Activated CD8-positive, alpha-beta memory T cell treated with anti-CD3 and anti-CD28 coated beads for 1 hour (primary cell): Measurements from ENCODE around the gene ZNF532.

Experiments used
- DNase-seq, 2 donors: peaks; one replicate each; pipeline ENCODE4 v3.0.0-alpha.2; 2020; ENCODE audit warnings: low read depth in 1 of 2; ENCODE audit errors: extremely low read depth in 1 of 2

ZNF532 gene

GRCh38 chr18:58867281-58867961 lies 2.7 kb downstream of the ZNF532 start:
- DNase-seq = no peak

DNA sequence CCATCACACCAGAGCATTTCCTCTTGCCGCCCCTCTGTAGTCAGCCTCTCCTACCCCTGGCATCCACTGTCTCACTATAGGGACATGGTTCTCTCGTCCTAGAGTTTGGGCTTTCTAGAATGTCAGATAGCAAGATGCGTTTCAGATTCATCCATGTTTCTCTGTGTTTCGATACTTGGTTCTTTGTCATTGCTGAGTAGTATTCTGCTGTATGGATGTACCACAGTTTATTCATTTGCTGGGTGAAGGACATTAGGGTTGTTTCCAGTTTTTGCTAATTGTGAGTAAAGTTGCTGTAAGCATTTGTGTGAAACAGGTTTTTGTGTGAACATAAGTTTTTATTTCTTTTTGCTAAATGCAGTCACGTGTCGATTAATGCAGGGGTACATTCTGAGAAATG lies 3.8 kb downstream of the ZNF532 start:
- DNase-seq = no peak

- DNase-seq = no peak
Observed at GRCh38 chr18:58870130-58870529, 5.5 kb downstream of the ZNF532 start.

DNA sequence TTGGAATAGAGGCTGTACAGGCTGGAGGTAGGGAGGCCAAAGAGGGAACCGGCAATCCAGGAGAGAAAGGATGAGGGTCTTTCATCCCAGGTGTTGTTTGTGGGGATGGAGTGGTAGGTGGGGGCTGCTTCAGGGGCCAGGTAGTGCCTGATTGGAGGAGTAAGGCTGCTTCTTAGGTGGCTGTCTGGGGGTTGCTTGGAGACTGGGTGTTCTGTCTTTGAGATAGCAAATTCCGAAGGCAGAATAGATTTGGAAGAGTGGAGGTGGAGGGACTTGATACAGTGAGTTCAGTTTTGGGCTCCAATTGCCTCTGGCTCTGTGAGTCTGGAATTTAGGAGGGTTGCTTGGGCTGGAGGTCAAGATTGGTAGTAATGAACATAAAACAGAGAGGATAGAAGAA lies 5.9 kb downstream of the ZNF532 start:
- no peak for DNase-seq

GRCh38 chr18:58871514-58872420 lies 7.1 kb downstream of the ZNF532 start:
- no peak for DNase-seq

DNA sequence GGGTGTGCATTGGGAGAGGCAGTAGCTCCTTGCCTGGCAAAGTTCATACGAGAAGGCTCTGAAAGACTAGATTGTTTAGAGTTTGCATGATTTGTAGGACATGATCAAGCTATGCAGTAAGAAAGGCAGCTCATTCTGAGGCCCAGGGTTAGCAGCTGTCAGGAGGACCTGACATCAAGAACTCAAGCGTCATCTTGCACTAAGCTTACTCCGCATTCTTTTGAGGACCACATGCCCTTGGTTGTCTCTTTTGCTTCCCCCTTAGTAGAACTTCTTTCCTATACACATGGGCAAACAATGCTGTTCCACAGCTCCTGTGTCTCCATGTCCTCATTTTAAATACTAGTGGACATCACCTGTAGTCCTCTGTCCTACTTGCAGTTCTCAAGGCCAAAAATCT lies 14.0 kb downstream of the ZNF532 start:
- DNase-seq = no peak

GRCh38 chr18:58881477-58881876 lies 16.8 kb downstream of the ZNF532 start:
- no peak for DNase-seq

- no peak for DNase-seq
Observed at GRCh38 chr18:58882044-58882443, 17.4 kb downstream of the ZNF532 start.

- DNase-seq = no peak
Observed at GRCh38 chr18:58882686-58883085, 18.0 kb downstream of the ZNF532 start.

DNA sequence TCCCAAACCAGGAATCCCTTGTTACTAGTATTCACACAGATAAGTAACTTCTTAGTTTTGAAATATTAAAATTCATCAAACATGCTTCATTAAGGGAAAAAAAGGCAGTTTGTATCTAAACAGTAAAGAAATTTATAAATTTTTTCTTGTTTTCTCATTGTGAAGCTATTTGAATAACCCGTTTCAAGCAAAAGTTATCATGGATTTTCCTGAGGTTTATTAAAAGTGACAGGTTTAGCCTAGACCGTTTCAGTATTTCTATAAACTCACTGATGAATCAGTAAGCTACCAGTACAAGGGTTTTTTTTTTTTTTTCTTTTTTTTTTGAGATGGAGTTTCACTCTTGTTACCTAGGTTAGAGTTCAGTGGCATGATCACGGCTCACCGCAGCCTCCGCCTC lies 20.0 kb downstream of the ZNF532 start:
- no peak for DNase-seq

- no peak for DNase-seq
Observed at GRCh38 chr18:58886431-58886830, 21.8 kb downstream of the ZNF532 start.

DNA sequence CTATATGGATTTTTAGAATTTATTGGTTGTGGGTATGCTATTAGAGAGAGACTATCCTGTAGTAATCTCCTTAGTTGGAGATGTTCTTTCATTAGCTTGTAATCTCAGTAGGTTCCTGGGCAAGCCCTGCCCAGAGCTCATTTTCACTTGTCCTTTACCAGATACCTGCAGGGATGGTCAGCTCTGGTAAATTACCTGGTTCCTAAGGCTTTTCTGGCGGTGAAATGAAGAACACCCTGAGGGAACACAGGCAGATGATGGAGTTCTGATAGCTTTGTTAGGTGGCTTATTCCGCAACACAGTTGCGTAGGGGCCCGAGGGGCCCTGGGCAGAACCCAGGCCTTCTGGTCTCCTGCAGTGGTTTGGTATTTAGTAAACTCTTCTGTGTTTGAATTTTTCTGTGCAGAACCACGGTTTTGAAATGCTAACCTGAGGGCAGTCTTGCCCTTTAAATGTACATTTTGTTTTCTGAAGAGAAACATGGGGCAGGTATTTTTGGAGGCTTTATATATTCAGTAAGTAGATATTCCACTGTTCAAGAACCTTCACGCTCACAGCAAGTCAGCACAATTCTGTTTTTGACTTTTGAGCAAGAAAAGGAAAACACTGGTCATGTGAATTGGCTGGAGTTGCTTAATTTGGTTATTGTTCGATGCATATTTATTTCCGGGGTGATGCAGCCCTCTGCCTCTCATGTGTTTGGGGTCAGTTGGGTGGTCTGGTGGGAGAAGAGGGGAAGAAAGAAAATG lies 22.4 kb downstream of the ZNF532 start:
- no peak for DNase-seq

DNA sequence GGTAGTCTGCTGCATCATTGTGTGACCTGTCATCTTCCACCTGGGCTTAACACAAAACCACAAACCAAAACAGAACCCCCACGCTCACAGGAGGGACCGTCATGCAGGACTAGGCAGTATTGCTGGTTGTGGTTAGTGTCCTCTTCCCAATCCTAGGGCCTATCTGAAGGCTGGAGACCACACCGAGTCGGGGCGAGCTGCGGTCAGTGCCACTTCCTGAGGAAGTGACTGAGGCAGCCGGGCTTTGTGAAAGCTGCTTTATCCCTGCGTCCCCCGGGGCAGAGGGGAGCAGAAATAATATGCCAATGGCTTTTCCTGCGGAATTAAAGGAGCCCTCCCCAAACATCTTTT lies 22.9 kb downstream of the ZNF532 start:
- DNase-seq = no peak

DNA sequence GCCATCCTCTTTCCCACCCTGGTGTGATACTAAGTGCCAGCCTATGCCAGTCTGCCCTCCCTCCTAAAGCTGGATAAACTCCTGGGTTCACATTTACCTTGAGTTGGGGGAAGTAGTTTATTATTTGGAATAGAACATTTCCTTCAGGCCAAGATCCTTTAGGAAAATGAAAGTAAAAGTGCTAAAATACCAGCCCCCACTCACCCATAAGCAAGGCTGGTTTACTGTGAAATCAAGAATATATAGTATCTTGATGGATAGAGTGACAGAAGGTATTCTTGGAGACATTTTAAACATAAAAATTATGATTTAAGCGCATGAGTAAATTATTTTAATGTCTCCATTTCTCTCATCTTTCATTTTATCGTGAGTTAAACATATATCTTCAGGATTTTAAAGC lies 27.1 kb downstream of the ZNF532 start:
- no peak for DNase-seq

DNA sequence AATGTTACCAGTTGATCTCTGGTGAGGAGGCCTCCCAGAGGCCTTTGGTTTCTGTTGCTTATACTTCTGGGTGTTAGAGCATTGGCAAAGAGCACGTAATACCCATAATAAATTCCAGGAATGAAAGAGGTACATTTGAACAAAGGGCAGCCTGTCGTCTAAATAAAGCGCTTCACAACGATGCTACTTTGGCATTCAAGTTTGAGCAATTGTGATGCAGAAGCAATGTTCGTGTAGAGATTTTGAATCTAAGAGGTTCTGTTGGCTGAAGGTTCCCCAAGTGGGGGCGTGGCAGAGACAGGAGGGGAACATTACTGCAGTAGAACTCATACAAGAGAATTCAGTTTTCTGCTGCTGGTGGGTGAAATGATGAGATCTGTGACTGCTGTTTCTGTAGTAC lies 27.8 kb downstream of the ZNF532 start:
- no peak for DNase-seq

DNA sequence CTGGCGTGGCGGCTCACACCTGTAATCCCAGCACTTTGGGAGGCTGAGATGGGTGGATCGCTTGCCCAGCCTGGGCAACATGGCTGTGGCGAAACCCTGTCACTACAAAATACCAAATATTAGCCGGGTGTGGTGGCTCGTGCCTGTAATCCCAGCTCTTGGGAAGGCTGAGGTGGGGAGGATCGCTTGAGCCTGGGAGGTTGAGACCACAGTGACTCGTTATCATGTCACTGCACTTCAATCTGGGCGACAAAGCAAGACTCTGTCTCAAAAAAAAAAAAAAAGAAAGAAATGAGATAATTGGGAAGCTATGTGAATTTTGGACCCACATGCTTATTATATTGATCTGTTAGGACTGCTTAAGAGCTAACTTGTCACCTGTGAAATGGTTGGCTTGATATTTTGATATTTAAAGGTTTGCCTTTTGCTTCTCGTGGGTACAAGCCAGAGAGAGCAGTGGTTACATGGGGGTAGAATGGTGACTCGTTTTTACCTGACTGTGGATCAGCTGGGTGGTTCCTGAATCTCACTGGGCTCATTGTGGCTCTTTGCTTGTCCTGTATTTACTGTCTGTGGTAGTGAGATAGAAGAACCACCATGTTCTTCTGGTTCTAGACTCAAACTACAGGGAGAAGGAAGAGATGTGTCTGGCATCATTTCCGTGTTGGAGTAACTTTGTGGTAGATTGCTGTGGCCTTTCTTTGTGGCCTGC lies 28.9 kb downstream of the ZNF532 start:
- DNase-seq = no peak

DNA sequence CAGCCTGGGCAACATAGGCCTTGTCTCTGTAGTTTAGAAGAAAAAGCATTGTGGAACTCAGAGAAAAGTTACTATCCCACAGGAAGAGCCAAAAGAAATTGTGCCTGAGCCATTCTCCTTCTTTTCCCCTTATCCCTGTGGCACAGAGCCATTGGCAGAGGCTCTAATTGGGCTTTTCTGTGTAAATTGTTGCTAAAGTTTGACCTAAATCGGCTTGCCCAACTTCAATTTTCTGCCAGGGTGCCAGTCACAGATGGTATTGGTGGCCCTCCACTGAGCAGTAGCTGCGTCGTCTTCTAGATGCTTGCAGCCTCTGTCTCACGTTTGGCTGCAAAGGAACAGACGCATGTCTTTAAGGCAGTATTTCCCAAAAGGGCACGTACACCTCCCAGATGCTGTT lies 30.3 kb downstream of the ZNF532 start:
- DNase-seq = no peak

- no peak for DNase-seq
Observed at GRCh38 chr18:58895385-58895784, 30.7 kb downstream of the ZNF532 start.

GRCh38 chr18:58896268-58896667 lies 31.6 kb downstream of the ZNF532 start:
- no peak for DNase-seq

DNA sequence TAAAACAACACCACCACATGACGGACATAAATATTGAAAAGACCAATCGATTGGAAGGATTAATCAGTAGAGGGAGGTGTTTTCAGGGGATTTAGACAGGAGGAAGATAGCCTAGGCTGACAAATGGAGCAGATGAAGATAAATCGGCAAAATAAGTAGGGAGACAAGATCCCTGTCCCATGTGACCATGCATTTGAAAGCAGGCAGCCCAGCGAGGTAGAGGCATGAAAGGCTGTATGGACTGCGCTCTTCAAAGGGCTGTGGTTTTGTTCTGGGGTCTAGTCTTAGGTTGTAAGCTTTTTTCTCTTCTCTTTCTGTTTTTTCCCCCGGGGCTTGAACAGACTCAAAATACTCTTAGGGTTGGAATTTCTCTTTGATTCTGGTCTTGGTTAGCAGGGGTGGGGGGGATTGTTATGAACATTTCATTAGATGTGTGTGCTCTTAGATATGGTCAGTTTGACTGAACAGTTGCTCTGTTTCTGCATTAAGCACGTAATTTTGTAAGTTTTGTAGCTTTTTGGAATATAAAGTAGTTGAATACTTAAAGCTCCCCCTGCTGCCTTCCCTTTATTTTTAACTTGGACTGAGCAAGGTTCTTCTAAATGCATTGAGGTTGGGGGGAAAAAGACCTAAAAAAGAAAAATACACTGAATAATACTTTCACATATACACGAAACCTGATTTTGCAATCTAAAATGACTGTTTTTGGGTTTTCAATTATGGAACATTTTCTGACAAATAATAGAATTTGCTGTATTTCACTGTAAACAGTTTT lies 32.2 kb downstream of the ZNF532 start:
- DNase-seq = no peak
